HCT116 (cell line): ENCODE data around the gene SLC16A12. TPM values are rescaled to one million over a fixed set of nuclear protein-coding genes. Genes with fewer than 3 reads are reported as not detected.

Experiments used
- ATAC-seq: fragments of 200-7000 bp; cut with Tn5 transposase; 2 replicates; pipeline ENCODE4 v1.9.1; 2020; ENCODE audit warnings: mild to moderate bottlenecking, moderate library complexity
- BruUV-seq: library from RNA; stranded (reverse); fragments of 400-500 nt; replicated peaks from 2 replicates; lab custom pipeline; 2021; lab: Mats Ljungman, UMichigan
- CTCF ChIA-PET: fragments of 300-600 bp; sonication (Branson Sonifier 250); formaldehyde crosslinking; loops from one replicate; lab custom pipeline; 2021; ENCODE audit warnings: antibody characterized with exemption; lab: Charles Lee
- POLR2A ChIA-PET: fragments of 300-600, 350-600 bp; sonication (Branson Sonifier 250); formaldehyde crosslinking; loops from one replicate; lab custom pipeline; 2021; ENCODE audit warnings: antibody characterized with exemption; lab: Charles Lee
- RAD21 ChIA-PET, 2 experiments: fragments of 300-600 bp; sonication (Branson Sonifier 250); formaldehyde crosslinking; loops; one replicate each; lab custom pipeline; 2023; ENCODE audit warnings: low total read pairs in 2 of 2; ENCODE audit not compliant: uncharacterized antibody in 2 of 2, unreplicated experiment in 2 of 2, low non-redundant PET in 1 of 2; lab: Charles Lee
- DNase-seq: peaks from one replicate; pipeline ENCODE4 v3.0.0-alpha.2; 2010; ENCODE audit warnings: low read depth, low spot score
- H2AFZ ChIP-seq: fragments of 200-600 bp; shearing (Covaris generic), sonication (generic); 2 replicates; pipeline ENCODE4 v1.6.1; 2017; ENCODE audit warnings: low read depth, mixed run types, mixed read lengths, antibody characterized with exemption, low read length; ENCODE audit not compliant: poor library complexity, severe bottlenecking
- H3K27ac ChIP-seq: 2 replicates; pipeline ENCODE4 v1.5.1; 2012; ENCODE audit warnings: low read depth, low read length
- H3K27me3 ChIP-seq: fragments of 200-600 bp; sonication (generic); 2 replicates; pipeline ENCODE4 v1.6.1; 2016; ENCODE audit warnings: mixed run types, low read length, mixed read lengths; ENCODE audit not compliant: insufficient read depth
- H3K36me3 ChIP-seq, 2 experiments: fragments of 200-500 bp in 1 of 2; fragments of 200-600 bp in 1 of 2; sonication (Bioruptor generic) in 1 of 2; sonication (generic) in 1 of 2; 2 replicates each; pipeline versions ENCODE4 v1.5.1 to v1.6.1; 2014 to 2016; ENCODE audit warnings: low read length in 2 of 2, inconsistent platforms in 1 of 2, mixed read lengths in 1 of 2, mixed run types in 1 of 2; ENCODE audit not compliant: insufficient read depth in 2 of 2, control insufficient read depth in 1 of 2
- H3K4me1 ChIP-seq, 2 experiments: fragments of 200-600 bp in 1 of 2; sonication (generic) in 1 of 2; 2 replicates each; pipeline versions ENCODE4 v1.5.1 to v1.6.1; 2012 to 2017; ENCODE audit warnings: low read length in 2 of 2, inconsistent platforms in 1 of 2, mild to moderate bottlenecking in 1 of 2, mixed read lengths in 1 of 2, mixed run types in 1 of 2, moderate library complexity in 1 of 2; ENCODE audit not compliant: insufficient read depth in 2 of 2, control insufficient read depth in 1 of 2
- H3K4me2 ChIP-seq: fragments of 200-600 bp; sonication (generic); 2 replicates; pipeline ENCODE4 v1.6.1; 2017; ENCODE audit warnings: mixed run types, low read length, mixed read lengths
- H3K4me3 ChIP-seq, 2 experiments: fragments of 200-600 bp in 1 of 2; sonication (generic) in 1 of 2; replicated peaks in 1 of 2; 2 replicates each; pipeline ENCODE4 v1.5.1; 2011 to 2016; ENCODE audit warnings: low read length in 2 of 2, control low read depth in 1 of 2, low read depth in 1 of 2, mild to moderate bottlenecking in 1 of 2, mixed read lengths in 1 of 2, mixed run types in 1 of 2
- H3K79me2 ChIP-seq: fragments of 200-600 bp; sonication (generic); 2 replicates; pipeline ENCODE4 v1.6.1; 2017; ENCODE audit warnings: mild to moderate bottlenecking, mixed run types, low read length, moderate library complexity, mixed read lengths; ENCODE audit not compliant: insufficient read depth
- H3K9ac ChIP-seq: fragments of 200-600 bp; sonication (generic); 2 replicates; pipeline ENCODE4 v1.6.1; 2016; ENCODE audit warnings: low read length, mixed read lengths
- H3K9me2 ChIP-seq: fragments of 200-600 bp; sonication (generic), shearing (Covaris generic); 2 replicates; pipeline ENCODE4 v1.6.1; 2017; ENCODE audit warnings: mixed run types, mild to moderate bottlenecking, moderate library complexity; ENCODE audit not compliant: insufficient read depth
- H3K9me3 ChIP-seq, 2 experiments: fragments of 200-500 bp in 1 of 2; fragments of 200-600 bp in 1 of 2; sonication (Bioruptor generic) in 1 of 2; sonication (generic) in 1 of 2; 2 replicates each; pipeline ENCODE4 v1.6.1; 2014 to 2017; ENCODE audit warnings: low read length in 2 of 2, mixed read lengths in 2 of 2, inconsistent platforms in 1 of 2, low read depth in 1 of 2, mild to moderate bottlenecking in 1 of 2, mixed run types in 1 of 2, moderate library complexity in 1 of 2; ENCODE audit not compliant: control insufficient read depth in 1 of 2, insufficient read depth in 1 of 2
- H4K20me1 ChIP-seq: fragments of 200-600 bp; sonication (generic), shearing (Covaris generic); 2 replicates; pipeline ENCODE4 v1.6.1; 2017; ENCODE audit warnings: mixed run types, mild to moderate bottlenecking, moderate library complexity; ENCODE audit not compliant: insufficient read depth
- CEBPB ChIP-seq: IDR thresholded peaks from 2 replicates; pipeline ENCODE4 v1.6.1; 2012; ENCODE audit warnings: low read depth
- CTCF ChIP-seq, 3 experiments: fragments of 200-600 bp in 1 of 3; sonication (generic) in 1 of 3; IDR thresholded peaks in 2 of 3; conservative IDR thresholded peaks in 1 of 3; 2 replicates each; pipeline ENCODE4 v1.5.1; 2012 to 2017; ENCODE audit warnings: low read depth in 2 of 3, low read length in 2 of 3, antibody characterized with exemption in 1 of 3, borderline replicate concordance in 1 of 3, control low read depth in 1 of 3, mild to moderate bottlenecking in 1 of 3, mixed read lengths in 1 of 3, mixed run types in 1 of 3, moderate library complexity in 1 of 3; ENCODE audit not compliant: insufficient read depth in 1 of 3
- ELF1 ChIP-seq: IDR thresholded peaks from 2 replicates; pipeline ENCODE4 v1.6.1; 2012; ENCODE audit warnings: low read depth, borderline replicate concordance
- EZH2 ChIP-seq: fragments of 200-600 bp; sonication (generic); IDR thresholded peaks from 2 replicates; pipeline ENCODE4 v1.6.1; 2017; ENCODE audit warnings: antibody characterized with exemption, mixed run types
- FOSL1 ChIP-seq: IDR thresholded peaks from 2 replicates; pipeline ENCODE4 v1.6.1; 2012; ENCODE audit warnings: low read depth
- MAX ChIP-seq: IDR thresholded peaks from 2 replicates; pipeline ENCODE4 v1.6.1; 2012
- POLR2AphosphoS5 ChIP-seq: IDR thresholded peaks from 2 replicates; pipeline ENCODE4 v1.6.1; 2011; ENCODE audit warnings: mild to moderate bottlenecking, low read depth, low read length, moderate library complexity
- REST ChIP-seq: IDR thresholded peaks from 2 replicates; pipeline ENCODE4 v1.6.1; 2012; ENCODE audit warnings: low read depth
- SIN3A ChIP-seq: IDR thresholded peaks from 2 replicates; pipeline ENCODE4 v1.6.1; 2012; ENCODE audit warnings: low read depth
- SP1 ChIP-seq: IDR thresholded peaks from 2 replicates; pipeline ENCODE4 v1.6.1; 2012; ENCODE audit warnings: low read depth
- intact Hi-C: fragments of 100-400 bp; cut with micrococcal nuclease; formaldehyde crosslinking; loops from 2 replicates; pipeline ENCODE4 v1.10.0; 2022
- total RNA-seq: library from RNA; stranded (reverse); gene quantifications from one replicate; pipeline ENCODE4 v1.2.1, GENCODE V29; 2021; ENCODE audit not compliant: unreplicated experiment

Gene SLC16A12
- total RNA-seq, 1 experiment from 2014 or later = not detected

- RAD21 ChIA-PET = no interaction called here
- no peak overlapping the region for H2AFZ ChIP-seq
- BruUV-seq = no TSS peak
- intact Hi-C loops = no loop called here
- H3K9me3 ChIP-seq = no peaks in the 10 kb centered on the region
- H3K4me1 ChIP-seq = peaks cover 20 to 31% of the 10 kb centered on the region in 2 experiments
- no peak overlapping the region for H3K27ac ChIP-seq
- no peak overlapping the region for H3K9ac ChIP-seq
- H3K4me3 ChIP-seq = no peak overlapping the region
- no peak overlapping the region for H3K4me2 ChIP-seq
- ATAC-seq = no peak
- no peaks in the 10 kb centered on the region for H3K79me2 ChIP-seq
- H3K36me3 ChIP-seq = no peaks in the 10 kb centered on the region
- DNase-seq = no peak
- no peaks in the 10 kb centered on the region for H3K27me3 ChIP-seq
- CTCF ChIA-PET = no interaction called here
- no peaks in the 10 kb centered on the region for H4K20me1 ChIP-seq
- POLR2A ChIA-PET = no interaction called here
- no peaks in the 10 kb centered on the region for H3K9me2 ChIP-seq
- TF ChIP-seq CTCF (IDR thresholded peaks at IDR 0.05 in 2 of 3, conservative IDR thresholded peaks at IDR 0.05 in 1 of 3; ENCODE audit: borderline replicate concordance in 1 of 3, insufficient read depth in 1 of 3, low read depth in 2 of 3, low read length in 2 of 3) (no peak), POLR2AphosphoS5 (no peak), SIN3A (no peak), REST (no peak), SP1 (no peak), EZH2 (no peak), MAX (no peak), FOSL1 (no peak), ELF1 (no peak), CEBPB (no peak)
These were observed 67.0 kb downstream of the SLC16A12 start for GRCh38 chr10:89468191-89468965.
